Left lung (tissue), 10 donors: ENCODE results near the gene LENG9. TPM values are rescaled to one million over a fixed set of nuclear protein-coding genes. Genes with fewer than 3 reads are reported as not detected.

Experiments used
- ATAC-seq: fragments of 200-7000 bp; cut with Tn5 transposase; one replicate; pipeline ENCODE4 v1.9.1; 2020; ENCODE audit warnings: moderate library complexity
- DNase-seq, 4 donors: peaks; one replicate each; pipeline ENCODE4 v3.0.0-alpha.2; 2013 to 2020
- H3K27ac ChIP-seq, 2 donors: fragments of 200-600 bp; sonication (generic) in 1 of 2; one replicate each; pipeline versions ENCODE4 v1.5.0 to v1.8.0; 2020 to 2021
- H3K27me3 ChIP-seq, 2 donors: fragments of 200-600 bp; sonication (generic) in 1 of 2; one replicate each; pipeline versions ENCODE4 v1.5.0 to v1.8.0; 2020 to 2021
- H3K36me3 ChIP-seq, 2 donors: fragments of 200-600 bp; sonication (generic) in 1 of 2; one replicate each; pipeline versions ENCODE4 v1.5.0 to v1.8.0; 2020 to 2021
- H3K4me1 ChIP-seq, 2 donors: fragments of 200-600 bp; one replicate each; pipeline ENCODE4 v1.8.0; 2021
- H3K4me3 ChIP-seq, 2 donors: fragments of 200-600 bp; sonication (generic) in 1 of 2; one replicate each; pipeline versions ENCODE4 v1.5.0 to v1.8.0; 2020 to 2021; ENCODE audit warnings: mild to moderate bottlenecking in 1 of 2
- H3K9me3 ChIP-seq, 2 donors: fragments of 200-600 bp; sonication (generic) in 1 of 2; one replicate each; pipeline versions ENCODE4 v1.5.0 to v1.8.0; 2020 to 2021
- intact Hi-C, 2 donors: fragments of 100-400 bp; cut with DNase I; formaldehyde crosslinking; loops; one replicate each; pipeline versions ENCODE4 v1.11.2 to v1.14.2; 2022
- polyA plus RNA-seq, 6 donors: library from polyadenylated mRNA; unstranded; fragments of 120-200 nt; gene quantifications; one replicate each; pipeline ENCODE4 v1.2.1, GENCODE V29; 2013; ENCODE audit not compliant: insufficient read length in 6 of 6
- total RNA-seq, 2 donors: library from RNA; stranded (reverse); fragmentation: NEBNext Ultra II Directional; extraction: Animal tissue kit (Norgen Biotek cat#: 25700); gene quantifications; one replicate each; pipeline ENCODE4 v1.2.1, GENCODE V29; 2021
- TF ChIP-seq, protein P1 (sequence below), 2 donors: fragments of 200-600 bp; sonication (generic) in 1 of 2; IDR thresholded peaks; one replicate each; pipeline versions ENCODE4 v1.5.0 to v1.8.0; 2021; ENCODE audit warnings: antibody characterized with exemption in 2 of 2
- donor health status: DM: no; HTN: yes; CAD: no.
- donor health status: DM: no; HTN: no; CAD: no.

Gene LENG9
- total and polyA plus RNA-seq, 8 donors = 3.2 to 8.8 (median 4.9) TPM

- H3K9me3 ChIP-seq = no peaks in the 10 kb centered on the region
- H3K36me3 ChIP-seq = peaks cover 0 to 63% of the 10 kb centered on the region in 2 donors
- no peak overlapping the region for H3K4me3 ChIP-seq
- intact Hi-C loops = no loop called here
- DNase-seq = peak in 1 of 4 donors; percentile 81
- TF ChIP-seq, protein P1, sequence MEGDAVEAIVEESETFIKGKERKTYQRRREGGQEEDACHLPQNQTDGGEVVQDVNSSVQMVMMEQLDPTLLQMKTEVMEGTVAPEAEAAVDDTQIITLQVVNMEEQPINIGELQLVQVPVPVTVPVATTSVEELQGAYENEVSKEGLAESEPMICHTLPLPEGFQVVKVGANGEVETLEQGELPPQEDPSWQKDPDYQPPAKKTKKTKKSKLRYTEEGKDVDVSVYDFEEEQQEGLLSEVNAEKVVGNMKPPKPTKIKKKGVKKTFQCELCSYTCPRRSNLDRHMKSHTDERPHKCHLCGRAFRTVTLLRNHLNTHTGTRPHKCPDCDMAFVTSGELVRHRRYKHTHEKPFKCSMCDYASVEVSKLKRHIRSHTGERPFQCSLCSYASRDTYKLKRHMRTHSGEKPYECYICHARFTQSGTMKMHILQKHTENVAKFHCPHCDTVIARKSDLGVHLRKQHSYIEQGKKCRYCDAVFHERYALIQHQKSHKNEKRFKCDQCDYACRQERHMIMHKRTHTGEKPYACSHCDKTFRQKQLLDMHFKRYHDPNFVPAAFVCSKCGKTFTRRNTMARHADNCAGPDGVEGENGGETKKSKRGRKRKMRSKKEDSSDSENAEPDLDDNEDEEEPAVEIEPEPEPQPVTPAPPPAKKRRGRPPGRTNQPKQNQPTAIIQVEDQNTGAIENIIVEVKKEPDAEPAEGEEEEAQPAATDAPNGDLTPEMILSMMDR (IDR thresholded peaks at IDR 0.05) = no peak
- peaks cover 0 to 8% of the 10 kb centered on the region in 2 donors for H3K27me3 ChIP-seq
- peak overlapping the region; percentile 29 to 33 for H3K27ac ChIP-seq
- peaks cover 17 to 34% of the 10 kb centered on the region in 2 donors for H3K4me1 ChIP-seq
- ATAC-seq = no peak
Observed at GRCh38 chr19:54461210-54461609, 2.4 kb downstream of the LENG9 start.

DNA sequence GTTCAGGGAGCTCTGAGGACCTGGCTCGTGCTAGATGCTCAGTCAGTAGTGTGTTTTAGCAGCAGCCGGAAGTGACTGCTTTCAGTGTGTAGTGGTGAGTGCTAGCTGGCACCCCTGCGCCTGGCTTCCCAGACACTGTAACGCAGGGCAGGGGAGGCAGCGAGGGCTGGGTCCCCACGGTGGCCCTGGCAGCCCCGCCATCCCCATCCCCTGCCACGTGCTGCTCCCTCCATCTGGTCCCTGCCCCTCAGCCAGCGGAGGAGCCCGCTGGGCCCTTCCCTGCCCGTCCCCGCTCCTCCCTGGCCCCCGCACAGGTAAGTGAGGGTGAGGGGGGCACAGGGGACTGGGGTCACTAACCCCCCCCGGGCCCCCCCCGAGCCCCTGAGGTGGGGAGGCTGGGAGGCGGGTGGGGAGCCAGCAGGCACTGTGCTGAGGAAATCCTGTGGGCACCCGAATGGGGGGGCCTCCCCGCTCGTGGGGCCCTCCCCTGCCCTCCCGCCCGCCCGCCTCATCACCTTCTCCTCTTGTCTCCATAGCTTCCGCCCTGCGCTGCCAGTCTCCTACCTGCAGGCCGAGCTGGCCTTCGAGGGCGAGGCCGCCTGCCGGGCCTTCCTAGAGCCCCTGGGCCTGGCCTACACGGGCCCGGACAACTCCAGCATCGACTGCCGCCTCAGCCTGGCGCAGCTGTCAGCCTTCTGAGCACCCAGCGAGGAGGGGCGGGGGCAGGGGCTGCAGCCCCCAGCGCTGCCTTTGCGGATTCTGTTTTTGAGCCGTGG, 3.2 kb downstream of the LENG9 start:
- peak in 1 of 4 donors; percentile 79 for DNase-seq
- H3K27ac ChIP-seq = no peak overlapping the region
- intact Hi-C loops = no loop called here

GRCh38 chr19:54459282-54460229, 4.0 kb downstream of the LENG9 start:
- TF ChIP-seq, protein P1 (IDR thresholded peaks at IDR 0.05) = no peak
- Histone ChIP-seq H3K27me3 (no peaks in the 10 kb centered on the region), H3K27ac (no peak overlapping the region), H3K4me3 (no peak overlapping the region), H3K4me1 (peaks cover 17 to 34% of the 10 kb centered on the region in 2 donors), H3K9me3 (no peaks in the 10 kb centered on the region), H3K36me3 (peaks cover 0 to 79% of the 10 kb centered on the region in 2 donors)
- DNase-seq = no peak
- ATAC-seq = no peak
- intact Hi-C loops = no loop called here

More for the DNA sequence above, 3.2 kb downstream of the LENG9 start:
- peaks cover 0 to 2% of the 10 kb centered on the region in 2 donors for H3K27me3 ChIP-seq
- ATAC-seq = no peak
- H3K4me1 ChIP-seq = peaks cover 17 to 34% of the 10 kb centered on the region in 2 donors
- TF ChIP-seq, protein P1 (IDR thresholded peaks at IDR 0.05) = no peak
- no peak overlapping the region for H3K4me3 ChIP-seq
- H3K9me3 ChIP-seq = no peaks in the 10 kb centered on the region
- peaks cover 0 to 71% of the 10 kb centered on the region in 2 donors for H3K36me3 ChIP-seq

DNA sequence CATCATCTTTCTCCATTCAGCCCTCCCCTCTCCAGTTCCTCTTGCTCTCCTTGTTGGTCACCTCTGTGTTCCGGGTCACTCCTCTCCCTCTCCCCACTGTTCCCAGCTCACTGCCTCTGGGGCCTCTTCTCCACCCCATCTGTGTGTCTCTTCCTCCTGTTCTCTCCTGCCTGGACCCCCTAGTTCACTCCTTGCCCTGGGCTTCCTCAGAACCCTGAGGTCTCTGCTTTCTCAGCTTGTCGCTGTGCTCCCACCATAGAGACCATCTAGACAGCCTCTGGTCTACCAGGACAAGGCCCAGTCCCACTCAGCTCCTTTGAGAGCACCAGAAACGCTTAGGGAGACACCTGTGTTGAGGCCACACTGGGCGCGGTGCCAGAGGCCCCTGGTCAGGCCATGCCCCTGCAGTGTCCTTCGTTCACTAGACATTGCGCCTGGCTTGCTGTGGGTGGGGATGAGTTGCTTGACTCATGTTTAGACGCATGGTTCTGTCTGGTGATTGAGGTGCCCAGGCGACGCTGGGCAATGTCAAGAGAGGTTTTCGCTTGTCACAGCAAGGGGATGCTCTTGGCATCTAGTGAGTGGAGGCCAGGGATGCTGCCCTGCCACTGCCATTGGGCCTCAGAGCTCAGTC, 4.8 kb downstream of the LENG9 start:
- Histone ChIP-seq H3K27me3 (no peaks in the 10 kb centered on the region), H3K4me1 (peaks cover 17 to 34% of the 10 kb centered on the region in 2 donors), H3K9me3 (no peaks in the 10 kb centered on the region), H3K27ac (no peak overlapping the region), H3K4me3 (no peak overlapping the region), H3K36me3 (peaks cover 0 to 87% of the 10 kb centered on the region in 2 donors)
- ATAC-seq (no peak), DNase-seq (peak in 1 of 4 donors; percentile 76)
- TF ChIP-seq, protein P1 (IDR thresholded peaks at IDR 0.05) = no peak
- intact Hi-C loops = no loop called here
